ENCODE measurements around the gene PRR5. TPM values are rescaled to one million over a fixed set of nuclear protein-coding genes. Genes with fewer than 3 reads are reported as not detected.

PRR5 gene
- polyA plus RNA-seq, 1 of the 3 experiments (the other 2 are of a cell fraction), result 1.3 TPM

GRCh38 chr22:44671742-44672141 is 30.3 kb upstream of the PRR5 start:
- Histone ChIP-seq H3K9ac (no peak overlapping the region), H3K36me3 (replicated peaks in 1 of 2; ENCODE audit: control insufficient read depth in 1 of 2, insufficient read depth in 2 of 2, low read length in 1 of 2) (no peaks in the 10 kb centered on the region), H2AFZ (ENCODE audit: low read depth) (no peak overlapping the region), H3K9me2 (no peaks in the 10 kb centered on the region), H3K4me2 (no peak overlapping the region), H3K9me3 (no peaks in the 10 kb centered on the region), H3K27ac (ENCODE audit: low read depth in 2 of 2, low read length in 1 of 2) (no peak overlapping the region), H3K4me1 (ENCODE audit: control insufficient read depth in 1 of 2, insufficient read depth in 2 of 2, low read depth in 1 of 2, low read length in 1 of 2) (peaks cover 0 to 19% of the 10 kb centered on the region in 2 experiments; a peak in 1 of 4 replicates), H3K79me2 (ENCODE audit: insufficient read depth) (no peaks in the 10 kb centered on the region), H3F3A (replicated peaks; ENCODE audit: insufficient read depth) (no peaks in the 10 kb centered on the region), H3K4me3 (ENCODE audit: low read depth in 2 of 2, low read length in 1 of 2) (no peak overlapping the region), H4K20me1 (ENCODE audit: insufficient read depth) (no peaks in the 10 kb centered on the region), H3K27me3 (ENCODE audit: insufficient read depth) (no peaks in the 10 kb centered on the region; the same call in 1 of the 2 replicates)
- POLR2A ChIA-PET, result no interaction called here
- DNase-seq, result no peak
- 56% methylated on average over 4 of the region's 5 CpGs for WGBS (ENCODE audit: low lambda C conversion rate)
- TF ChIP-seq TEAD4 (IDR thresholded peaks at IDR 0.05; ENCODE audit: borderline replicate concordance, insufficient read depth) (no peak), SMC3 (IDR thresholded peaks at IDR 0.05; ENCODE audit: low read depth, low read length) (no peak), JUND (IDR thresholded peaks at IDR 0.05) (no peak), POLR2AphosphoS5 (IDR thresholded peaks at IDR 0.05; ENCODE audit: low read depth, low read length) (no peak), RCOR1 (IDR thresholded peaks at IDR 0.05; ENCODE audit: low read length) (no peak), FOSL2 (IDR thresholded peaks at IDR 0.05; ENCODE audit: borderline replicate concordance, low read depth) (no peak), RXRA (IDR thresholded peaks at IDR 0.05; ENCODE audit: borderline replicate concordance, low read depth) (no peak), FOXM1 (IDR thresholded peaks at IDR 0.05; ENCODE audit: low read depth) (no peak), TAF1 (IDR thresholded peaks at IDR 0.05; ENCODE audit: borderline replicate concordance, low read depth, low read length) (no peak), EP300 (IDR thresholded peaks at IDR 0.05; ENCODE audit: borderline replicate concordance in 1 of 2, low read depth in 1 of 2, low read length in 1 of 2) (no peak), GATA2 (CRISPR knock-in tag; IDR thresholded peaks at IDR 0.05) (no peak), GABPA (IDR thresholded peaks at IDR 0.05; ENCODE audit: low read depth) (no peak), MEF2A (IDR thresholded peaks at IDR 0.05; ENCODE audit: borderline replicate concordance, low read depth) (no peak), NFIC (IDR thresholded peaks at IDR 0.05; ENCODE audit: borderline replicate concordance) (no peak), YY1 (IDR thresholded peaks at IDR 0.05; ENCODE audit: low read depth) (no peak), CHD2 (IDR thresholded peaks at IDR 0.05; ENCODE audit: low read length, partially characterized antibody) (no peak)
- TF ChIP-seq, protein P1, sequence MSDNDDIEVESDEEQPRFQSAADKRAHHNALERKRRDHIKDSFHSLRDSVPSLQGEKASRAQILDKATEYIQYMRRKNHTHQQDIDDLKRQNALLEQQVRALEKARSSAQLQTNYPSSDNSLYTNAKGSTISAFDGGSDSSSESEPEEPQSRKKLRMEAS (IDR thresholded peaks at IDR 0.05; ENCODE audit: low read depth), result no peak
- TF ChIP-seq, protein P2, sequence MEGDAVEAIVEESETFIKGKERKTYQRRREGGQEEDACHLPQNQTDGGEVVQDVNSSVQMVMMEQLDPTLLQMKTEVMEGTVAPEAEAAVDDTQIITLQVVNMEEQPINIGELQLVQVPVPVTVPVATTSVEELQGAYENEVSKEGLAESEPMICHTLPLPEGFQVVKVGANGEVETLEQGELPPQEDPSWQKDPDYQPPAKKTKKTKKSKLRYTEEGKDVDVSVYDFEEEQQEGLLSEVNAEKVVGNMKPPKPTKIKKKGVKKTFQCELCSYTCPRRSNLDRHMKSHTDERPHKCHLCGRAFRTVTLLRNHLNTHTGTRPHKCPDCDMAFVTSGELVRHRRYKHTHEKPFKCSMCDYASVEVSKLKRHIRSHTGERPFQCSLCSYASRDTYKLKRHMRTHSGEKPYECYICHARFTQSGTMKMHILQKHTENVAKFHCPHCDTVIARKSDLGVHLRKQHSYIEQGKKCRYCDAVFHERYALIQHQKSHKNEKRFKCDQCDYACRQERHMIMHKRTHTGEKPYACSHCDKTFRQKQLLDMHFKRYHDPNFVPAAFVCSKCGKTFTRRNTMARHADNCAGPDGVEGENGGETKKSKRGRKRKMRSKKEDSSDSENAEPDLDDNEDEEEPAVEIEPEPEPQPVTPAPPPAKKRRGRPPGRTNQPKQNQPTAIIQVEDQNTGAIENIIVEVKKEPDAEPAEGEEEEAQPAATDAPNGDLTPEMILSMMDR (IDR thresholded peaks at IDR 0.05), result no peak
- TF ChIP-seq, protein P3, sequence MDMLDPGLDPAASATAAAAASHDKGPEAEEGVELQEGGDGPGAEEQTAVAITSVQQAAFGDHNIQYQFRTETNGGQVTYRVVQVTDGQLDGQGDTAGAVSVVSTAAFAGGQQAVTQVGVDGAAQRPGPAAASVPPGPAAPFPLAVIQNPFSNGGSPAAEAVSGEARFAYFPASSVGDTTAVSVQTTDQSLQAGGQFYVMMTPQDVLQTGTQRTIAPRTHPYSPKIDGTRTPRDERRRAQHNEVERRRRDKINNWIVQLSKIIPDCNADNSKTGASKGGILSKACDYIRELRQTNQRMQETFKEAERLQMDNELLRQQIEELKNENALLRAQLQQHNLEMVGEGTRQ (IDR thresholded peaks at IDR 0.05; ENCODE audit: borderline replicate concordance, low read depth, low read length), result no peak
- CTCF ChIA-PET, result interaction anchor here (1.9 to 3.9 kb wide), 2 partner anchors 12 to 679 kb away, joined by 4 to 30 read pairs; no protein-coding TSS in a partner anchor
